Measurements from ENCODE around the gene TARS2.

DNA sequence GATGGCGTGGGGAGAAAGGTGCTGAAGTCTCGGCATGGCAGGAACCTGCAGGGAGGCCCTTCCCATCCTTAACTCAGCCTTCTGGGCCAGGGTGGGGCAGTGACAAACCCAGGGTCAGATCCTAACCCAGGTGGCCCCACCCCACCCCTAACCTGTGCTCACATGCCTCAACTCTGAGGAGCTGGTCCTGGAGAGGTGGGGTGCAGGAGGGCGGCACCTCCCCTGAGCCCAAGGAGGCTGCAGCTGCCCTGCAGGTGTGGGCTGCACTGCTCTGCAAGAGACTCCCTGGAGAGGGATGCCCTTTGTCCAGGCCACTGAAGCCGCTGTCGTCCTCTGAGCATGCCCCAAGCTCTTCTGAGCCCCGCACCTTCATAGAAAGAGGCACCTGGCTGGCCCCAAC, 46.8 kb downstream of the TARS2 start:
- TF ChIP-seq, protein P1, sequence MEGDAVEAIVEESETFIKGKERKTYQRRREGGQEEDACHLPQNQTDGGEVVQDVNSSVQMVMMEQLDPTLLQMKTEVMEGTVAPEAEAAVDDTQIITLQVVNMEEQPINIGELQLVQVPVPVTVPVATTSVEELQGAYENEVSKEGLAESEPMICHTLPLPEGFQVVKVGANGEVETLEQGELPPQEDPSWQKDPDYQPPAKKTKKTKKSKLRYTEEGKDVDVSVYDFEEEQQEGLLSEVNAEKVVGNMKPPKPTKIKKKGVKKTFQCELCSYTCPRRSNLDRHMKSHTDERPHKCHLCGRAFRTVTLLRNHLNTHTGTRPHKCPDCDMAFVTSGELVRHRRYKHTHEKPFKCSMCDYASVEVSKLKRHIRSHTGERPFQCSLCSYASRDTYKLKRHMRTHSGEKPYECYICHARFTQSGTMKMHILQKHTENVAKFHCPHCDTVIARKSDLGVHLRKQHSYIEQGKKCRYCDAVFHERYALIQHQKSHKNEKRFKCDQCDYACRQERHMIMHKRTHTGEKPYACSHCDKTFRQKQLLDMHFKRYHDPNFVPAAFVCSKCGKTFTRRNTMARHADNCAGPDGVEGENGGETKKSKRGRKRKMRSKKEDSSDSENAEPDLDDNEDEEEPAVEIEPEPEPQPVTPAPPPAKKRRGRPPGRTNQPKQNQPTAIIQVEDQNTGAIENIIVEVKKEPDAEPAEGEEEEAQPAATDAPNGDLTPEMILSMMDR (IDR thresholded peaks at IDR 0.05; ENCODE audit: poor library complexity), result no peak
- no peak for TF ChIP-seq EZH2phosphoT487 (IDR thresholded peaks at IDR 0.05; ENCODE audit: low read depth, severe bottlenecking, unreplicated experiment)
